HG03521 (cell line): ENCODE measurements around the gene SLC30A1.
"Not testable (repeated sequence)": the region's sequence is repeated elsewhere in the genome, so short reads cannot be mapped to it uniquely, and the experiment has no call there.

ENCODE experiments used
- ATAC-seq: cut with Tn5 transposase; IDR thresholded peaks from one replicate; pipeline ENCODE4 v1.9.1; 2021; ENCODE audit warnings: mild to moderate bottlenecking, moderate library complexity; ENCODE audit not compliant: unreplicated experiment

SLC30A1 gene

DNA sequence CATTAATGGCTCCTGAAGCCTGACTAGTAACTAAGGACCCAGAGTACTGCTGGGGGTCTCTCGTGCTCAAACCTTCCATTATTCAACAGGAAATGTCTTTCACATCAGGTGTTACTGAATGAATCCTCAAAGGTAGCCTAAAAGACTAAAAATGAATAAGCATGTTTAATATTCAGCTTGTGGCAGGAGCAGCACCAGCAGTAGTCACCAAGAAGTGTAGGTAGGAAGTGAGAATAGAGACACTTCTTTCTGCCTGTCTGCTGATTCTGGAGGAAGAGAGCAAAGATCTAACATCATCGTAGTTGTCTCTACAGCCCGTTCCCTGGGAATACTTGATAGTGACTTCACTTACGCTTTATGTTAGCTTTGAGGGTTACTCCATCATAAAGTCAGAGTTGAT is 7.6 kb upstream of the SLC30A1 start:
- ATAC-seq = no peak

DNA sequence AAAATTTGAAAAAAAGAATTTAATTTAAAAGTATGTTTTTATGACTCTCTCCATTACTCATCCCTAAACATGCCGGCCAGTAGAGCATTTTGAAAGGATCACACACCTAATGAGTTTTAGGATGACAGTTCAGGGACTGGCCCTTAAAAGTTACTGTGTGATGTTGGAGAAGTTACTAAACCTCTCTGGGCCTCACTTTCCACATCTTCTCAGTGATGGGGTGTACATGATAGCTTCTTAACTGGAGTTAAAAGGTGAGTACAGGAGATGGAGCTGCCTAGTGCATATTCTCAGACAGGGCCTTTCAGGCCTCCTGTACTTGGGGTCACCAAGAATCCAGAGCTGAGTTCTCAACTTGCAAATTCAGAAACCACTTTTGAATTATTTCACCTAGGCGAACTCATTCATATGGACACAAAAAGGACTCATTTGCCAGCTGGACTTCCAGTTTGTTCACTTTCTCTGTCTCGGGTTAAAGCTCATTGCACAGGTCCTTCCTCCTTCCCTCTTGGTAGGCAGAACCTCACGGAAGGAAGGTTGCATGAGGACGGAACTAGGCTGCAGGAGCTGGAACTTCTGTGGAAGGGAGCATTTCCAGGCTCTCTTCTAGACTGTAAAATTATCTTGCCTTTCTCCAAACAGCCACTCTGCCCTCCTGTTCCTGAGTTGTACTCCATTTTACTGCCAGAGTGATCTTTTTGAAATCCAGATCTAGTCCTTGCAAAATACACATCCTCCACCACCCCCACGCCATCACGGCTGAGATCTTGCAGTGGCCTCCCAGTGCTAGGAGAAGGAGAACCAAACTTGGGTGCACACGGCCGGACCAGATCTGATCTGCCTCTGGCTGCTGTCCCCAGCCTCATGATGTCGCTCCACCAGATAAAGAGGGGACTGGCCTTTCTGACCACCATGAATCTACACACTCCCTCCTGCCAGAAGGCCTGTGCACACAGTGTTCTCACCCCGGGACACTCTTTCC is 4.3 kb upstream of the SLC30A1 start:
- ATAC-seq = no peak

DNA sequence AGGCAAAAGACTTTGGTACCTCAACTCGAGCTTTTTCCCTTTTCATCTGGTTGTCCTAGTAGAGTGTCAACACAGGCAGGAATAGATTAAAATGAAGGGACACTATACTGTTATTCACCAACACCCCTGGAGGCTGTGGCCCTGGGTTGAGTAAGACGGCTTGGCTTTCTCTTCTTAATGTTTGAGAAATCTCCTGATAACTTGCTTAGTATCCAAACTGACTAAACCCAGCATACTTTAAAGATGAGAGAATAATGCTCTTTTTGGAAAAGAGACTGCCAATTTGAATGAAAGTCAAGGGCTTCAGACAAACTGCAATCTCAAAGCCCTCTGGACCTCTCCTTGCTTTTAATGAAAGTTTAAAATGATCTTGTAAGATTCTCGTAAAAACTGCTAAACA is 2.6 kb upstream of the SLC30A1 start:
- no peak for ATAC-seq

DNA sequence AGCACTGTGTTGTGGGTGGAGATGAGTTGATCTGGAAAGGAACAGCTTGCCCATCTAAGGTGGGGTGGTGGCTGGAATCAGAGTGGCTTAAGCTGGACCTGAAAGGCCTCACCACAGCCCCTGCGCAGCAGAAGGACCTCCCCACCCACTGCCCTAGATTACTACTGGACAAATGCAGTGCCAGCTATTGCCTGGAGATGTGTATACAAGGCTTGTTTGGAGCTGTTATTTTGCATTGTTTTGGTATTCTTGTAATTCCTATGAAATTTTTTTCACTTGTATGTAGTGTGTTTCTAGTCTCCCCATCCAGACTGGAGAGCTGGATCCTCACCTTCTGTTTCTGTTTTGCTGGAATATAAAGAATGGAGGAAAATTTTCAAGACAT is 1.3 kb upstream of the SLC30A1 start:
- ATAC-seq = no peak

DNA sequence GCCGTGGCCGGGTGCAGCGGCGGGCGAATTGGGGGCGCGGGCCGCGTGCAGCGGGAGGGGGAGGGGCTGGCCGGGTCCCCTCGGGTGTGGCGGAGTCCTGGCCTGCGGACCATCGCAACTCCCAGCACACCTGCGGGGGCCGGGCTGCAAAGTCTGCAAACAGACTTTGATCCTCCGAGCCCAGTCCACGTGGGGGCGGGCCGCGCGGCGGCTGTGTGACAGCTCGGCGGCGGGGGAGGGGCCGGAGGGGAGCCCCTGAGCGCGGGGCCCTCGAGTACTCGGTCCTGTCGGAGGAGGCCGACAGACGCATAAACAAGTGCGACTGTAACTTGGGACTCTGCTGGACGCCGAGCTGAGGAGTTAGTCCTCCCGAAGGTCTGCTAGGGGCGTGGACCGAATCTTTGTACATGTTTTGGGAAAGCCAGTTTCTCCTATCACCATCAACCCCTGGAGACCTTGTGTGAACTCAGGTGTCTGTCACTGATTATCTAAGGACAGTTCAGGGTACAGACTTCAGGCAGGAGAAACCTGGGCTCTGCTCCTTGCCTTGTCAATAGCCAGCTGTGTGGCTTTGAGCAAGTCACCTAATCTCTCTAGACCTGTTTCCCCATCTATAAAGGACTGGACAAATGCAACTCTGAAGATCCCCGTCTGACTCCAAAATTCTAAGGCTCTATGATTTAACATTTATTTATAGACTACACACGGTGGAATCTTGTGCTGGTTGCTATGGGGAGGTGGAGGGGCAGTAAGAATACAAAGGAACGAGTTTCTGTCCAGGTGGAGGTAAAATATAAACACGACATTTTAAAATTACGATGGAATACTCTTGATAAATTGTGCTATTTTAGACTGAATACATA is 710 bp upstream of the SLC30A1 start:
- ATAC-seq = peak; percentile 34

DNA sequence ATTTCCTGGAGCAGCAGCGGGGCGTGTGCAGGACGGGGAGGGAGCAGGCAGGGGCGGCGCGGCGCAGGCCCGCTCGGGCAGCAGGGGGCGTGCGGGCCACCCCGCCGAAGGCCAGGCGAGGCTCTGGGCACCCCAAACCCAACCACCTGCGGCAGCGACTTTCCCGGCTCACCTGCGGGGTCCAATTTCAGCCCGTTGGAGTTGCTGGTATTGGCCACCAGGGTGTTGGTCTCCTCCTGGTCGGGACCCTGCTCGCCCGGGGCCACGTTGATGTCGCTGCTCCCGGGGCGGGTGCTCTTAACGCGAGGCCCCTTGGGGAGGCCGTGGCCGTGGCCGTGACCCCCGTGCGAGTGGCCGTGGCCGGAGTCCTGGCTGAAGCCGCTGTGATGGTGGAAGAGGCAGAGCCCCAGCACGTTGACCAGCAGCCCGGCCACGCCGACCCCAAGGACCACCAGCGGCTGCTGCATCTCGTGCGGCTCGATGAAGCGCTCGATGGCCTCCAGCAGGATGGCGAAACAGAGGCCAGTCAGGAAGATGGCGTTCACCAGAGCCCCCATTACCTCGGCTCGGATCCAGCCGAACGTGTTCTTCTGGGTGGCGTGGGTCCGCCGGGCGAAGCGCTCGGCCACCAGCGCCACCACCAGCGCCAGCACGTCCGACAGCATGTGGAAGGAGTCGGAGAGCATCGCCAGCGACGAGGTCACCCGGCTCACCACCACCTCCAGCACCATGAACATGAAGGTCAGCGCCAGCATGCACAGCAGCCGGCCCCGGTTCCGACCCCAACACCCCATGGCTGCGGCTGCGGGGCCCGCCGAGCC is 932 bp downstream of the SLC30A1 start:
- ATAC-seq = peak; percentile 22

DNA sequence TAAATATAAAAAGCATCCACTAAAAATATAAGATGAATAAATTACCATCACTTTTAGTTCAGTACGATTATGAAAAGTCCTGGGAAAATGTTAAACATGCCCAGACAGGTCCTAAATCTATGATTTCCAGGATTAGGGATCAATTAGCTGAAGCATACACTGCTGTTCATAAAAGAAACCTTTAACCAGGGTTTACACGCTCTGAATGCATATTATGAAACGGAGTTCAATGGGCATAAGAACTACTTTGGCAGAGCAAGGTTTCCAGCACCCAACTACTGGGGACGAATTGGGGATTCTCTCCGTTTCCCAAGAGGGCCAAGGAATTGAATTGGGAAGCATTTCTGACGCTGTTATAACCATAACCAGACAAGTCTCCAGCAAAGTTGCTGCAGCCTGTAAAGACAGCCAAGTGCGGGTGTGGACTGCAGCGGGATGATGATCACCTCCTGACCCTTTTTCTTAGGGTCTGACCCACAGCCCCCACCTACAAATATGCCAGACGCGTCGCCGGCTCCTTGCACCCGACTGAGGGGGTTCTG is 1.6 kb downstream of the SLC30A1 start:
- ATAC-seq = no peak

DNA sequence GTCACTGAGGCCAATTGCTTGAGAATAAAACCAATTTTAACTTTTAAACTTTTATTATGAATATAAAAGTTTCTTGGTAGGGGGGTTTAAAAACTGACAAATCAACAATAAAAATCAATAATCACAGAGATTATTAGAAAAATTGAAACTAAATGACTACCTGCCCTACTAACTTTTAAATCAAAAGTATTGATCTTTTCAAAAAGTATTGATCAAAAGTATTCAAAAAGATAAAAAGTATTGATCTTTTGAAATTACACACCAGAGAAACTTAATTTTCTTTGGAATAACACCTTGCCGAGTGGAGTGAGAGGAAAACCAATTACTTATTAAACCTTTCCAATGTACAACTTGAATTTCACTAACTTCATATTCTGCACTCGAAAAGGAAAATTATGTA is 2.2 kb downstream of the SLC30A1 start:
- ATAC-seq = no peak

DNA sequence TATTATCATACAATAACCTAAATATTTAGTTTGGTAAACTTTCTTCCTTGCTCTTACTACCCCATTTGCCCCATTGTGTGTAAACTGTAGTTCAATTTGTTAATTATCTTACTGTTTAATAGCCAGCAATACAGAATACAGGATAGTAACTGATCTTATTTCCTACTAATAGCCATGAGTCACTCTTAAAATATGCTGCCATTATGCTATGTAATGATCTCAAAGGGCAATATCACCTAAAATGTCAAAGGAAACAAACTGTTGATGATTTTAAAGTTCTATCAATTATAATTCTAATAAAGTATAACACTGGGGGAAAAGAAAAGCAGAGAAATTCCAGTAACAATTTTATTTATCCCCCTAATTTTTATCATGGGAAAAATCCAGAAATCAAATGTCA is 4.3 kb downstream of the SLC30A1 start:
- ATAC-seq = no peak

DNA sequence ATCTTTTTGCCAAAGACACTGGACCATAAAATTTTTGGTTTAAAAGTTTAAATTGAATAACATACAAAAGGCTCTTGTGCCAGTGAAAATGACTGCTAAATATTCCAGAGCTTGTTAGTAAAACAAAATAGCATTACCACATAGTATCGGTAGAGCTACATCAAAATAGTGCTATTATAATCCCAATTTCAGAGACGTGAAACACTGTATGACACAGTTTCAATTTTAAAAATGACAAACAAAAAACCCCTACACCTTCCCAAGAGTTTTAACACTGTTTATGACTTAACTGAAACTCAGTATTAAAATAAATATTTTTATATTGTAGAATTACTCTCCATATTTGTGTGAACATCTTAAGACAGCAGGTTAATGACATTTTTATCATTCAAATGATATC is 7.0 kb downstream of the SLC30A1 start:
- ATAC-seq = no peak

DNA sequence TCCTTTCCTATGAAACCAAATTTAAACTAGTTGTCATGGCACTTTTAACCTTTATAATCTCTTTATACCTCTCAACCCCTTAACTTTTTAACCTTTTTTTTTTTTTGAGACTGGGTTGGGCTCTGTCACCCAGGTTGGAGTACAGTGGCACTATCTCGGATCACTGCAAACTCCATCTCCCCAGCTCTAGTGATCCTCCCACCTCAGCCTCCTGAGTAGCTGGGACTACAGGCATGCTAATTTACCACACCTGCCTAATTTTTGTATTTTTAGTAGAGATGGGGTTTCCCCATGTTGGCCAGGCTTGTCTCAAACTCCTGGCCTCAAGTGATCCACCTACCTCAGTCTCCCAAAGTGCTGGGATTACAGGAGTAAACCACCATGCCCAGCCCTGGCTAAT is 8.6 kb downstream of the SLC30A1 start:
- ATAC-seq = not testable (repeated sequence)

DNA sequence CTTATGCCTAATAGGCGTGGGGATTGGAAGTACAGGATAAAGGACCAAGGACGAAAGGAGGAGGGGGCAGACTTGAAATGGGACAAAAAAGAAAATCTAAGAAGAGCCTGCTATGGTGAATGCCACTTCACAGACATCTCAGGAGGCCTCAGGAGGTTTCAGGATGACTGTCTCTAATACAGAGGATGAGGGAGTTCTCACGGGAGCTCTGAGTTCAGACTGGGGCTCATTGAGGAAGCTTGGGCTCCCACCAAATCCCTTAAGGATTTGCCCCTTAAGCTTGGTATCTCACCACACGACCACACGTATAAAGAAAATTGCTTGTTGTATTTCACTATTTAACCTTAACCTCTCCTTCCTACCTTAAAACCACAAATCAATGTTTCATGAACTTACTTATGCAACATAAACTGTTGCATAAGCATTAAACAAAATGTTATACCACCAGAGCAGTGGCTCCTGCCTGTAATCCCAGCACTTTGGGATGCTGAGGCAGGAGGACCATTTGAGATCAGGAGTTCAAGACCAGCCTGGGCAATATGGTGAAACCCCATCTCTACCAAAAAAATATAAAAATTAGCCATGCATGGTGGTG is 12.4 kb downstream of the SLC30A1 start:
- peak; percentile 83 for ATAC-seq

DNA sequence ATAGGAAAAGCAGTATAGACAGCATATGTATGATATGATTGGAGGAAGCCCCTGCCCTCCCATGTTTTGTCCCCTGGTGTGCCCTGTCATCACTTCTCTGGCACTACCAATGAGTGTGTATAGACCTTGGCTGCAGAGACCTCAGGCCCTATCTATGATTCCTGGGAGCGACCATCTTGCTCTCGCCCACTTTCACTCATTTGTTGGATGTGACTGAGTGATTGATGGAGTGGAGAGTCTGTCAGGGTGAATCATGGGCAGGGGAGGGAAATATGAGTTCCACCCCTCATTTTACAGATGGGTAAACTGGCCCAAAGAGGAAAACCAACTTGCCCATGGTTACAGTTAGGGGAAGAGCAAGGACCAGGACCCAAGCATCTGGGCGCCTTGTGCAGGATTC is 14.9 kb downstream of the SLC30A1 start:
- no peak for ATAC-seq

DNA sequence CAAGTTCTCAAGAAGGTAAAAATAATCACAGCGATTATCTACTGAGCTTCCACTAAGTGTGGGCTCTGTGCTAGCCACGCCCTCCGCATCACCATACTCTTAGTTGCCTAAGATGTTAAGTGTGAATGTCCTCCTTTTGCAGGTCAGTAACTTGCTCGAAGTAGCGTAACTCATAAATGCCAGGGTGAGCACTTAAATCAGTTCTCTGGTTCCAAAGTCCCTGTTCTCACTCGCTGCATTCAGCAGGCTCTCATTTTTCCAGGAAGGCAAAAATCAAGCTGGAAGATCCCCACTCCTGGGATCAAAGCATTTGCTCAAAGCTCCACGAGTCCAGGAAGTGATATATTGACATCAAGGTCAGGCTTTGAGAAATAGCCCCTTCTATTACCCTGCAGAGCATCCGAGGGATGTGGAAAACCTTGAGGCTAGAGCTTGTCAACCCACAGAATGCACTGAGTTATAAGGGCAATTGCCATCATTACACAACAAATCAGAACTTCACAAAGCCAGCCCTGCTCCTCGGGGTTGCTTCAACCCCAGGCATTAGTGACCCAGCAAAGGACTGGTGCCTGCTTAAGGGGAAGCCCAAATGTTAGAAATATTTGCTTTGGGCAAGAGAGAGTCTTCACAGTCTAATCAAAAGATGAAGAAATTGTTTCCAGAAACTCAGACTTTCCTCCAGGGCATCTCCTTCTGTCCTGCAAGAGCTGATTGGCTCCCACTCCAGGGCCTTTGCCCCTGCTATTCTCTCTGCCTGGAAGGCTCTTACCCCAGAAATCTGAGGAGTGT is 19.5 kb downstream of the SLC30A1 start:
- ATAC-seq = no peak

DNA sequence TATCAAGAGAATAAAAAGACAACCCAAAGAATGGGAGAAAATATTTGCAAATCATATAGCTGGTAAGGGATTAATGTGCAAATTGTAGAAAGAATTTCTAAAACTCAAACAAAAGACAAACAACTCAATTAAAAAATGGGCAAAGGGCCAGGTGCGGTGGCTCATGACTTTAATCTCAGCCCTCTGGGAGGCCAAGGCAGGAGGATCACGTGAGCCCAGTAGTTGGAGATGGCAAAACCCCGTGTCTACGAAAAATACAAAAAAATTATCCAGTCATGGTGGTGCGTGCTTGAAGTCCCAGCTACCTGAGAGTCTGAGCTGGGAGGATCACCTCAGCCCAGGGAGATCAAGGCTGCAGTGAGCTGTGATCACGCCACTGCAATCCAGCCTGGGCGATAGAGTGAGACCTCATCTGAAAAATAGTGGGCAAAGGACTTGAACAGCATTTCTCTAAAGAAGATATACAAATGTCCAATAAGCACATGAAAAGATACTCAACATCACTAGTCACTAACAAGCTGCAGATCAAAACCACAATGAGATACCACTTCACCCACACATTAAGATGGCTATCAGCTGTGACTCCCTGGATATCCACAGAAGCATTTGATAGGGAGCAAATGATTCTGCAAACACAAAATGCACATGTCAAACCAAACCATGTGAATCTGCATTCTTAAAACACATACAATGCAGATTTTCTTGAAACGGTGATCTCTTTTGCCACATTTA is 20.9 kb downstream of the SLC30A1 start:
- ATAC-seq = no peak

DNA sequence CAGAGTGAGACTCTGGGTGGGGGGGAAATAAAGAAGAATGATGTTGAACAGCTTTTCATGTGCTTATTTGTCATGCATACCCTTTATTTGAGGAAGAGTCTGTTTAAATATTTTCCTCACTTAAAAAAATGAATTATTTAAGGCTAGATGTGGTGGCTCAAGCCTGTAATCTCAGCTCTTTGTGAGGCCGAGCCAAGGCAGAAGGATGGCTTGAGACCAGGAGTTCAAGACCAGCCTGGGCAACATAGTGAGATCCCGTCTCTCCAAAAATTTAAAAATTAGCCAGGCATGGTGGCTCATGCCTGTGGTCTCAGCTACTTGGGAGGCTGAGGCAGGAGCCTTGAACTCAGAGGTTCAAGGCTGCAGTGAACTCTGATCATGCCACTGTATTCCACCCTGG is 25.4 kb downstream of the SLC30A1 start:
- ATAC-seq = no peak

DNA sequence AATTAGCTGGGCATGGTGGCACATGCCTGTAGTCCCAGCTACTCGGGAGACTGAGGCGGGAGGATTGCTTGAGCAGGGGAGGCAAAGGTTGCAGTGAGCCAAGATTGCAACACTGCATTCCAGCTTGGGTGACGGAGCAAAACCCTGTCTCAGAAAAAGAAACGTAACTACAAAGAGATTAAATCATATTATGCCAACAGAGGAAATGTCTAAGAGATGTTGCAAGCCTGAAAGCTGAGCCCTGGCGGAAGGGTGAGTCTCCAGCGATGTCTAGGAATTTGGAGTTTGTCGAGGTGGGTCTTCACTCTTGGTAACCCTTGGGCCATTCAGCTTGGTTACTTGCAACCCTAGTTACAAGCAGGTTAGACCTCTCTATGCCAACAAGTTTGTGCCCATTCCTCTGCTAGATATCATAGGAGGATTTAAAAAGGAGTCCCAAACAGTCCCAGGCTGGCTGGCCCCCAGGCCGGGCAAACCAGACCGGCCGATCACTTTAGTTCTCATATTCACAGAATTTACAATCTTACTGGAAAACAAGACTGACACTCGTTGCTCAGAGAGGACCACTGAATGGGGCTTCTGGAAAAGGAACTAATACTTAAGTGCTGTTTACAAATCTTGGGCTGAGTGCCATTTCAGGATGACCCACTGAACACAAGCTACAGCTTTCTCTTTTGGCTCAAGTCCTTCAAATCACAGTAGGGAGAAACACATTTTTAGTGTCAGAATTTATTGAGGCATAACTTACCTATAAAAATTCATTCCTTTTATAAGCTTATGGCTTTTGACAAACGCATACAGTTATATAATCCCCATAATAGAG is 27.1 kb downstream of the SLC30A1 start:
- ATAC-seq = no peak

DNA sequence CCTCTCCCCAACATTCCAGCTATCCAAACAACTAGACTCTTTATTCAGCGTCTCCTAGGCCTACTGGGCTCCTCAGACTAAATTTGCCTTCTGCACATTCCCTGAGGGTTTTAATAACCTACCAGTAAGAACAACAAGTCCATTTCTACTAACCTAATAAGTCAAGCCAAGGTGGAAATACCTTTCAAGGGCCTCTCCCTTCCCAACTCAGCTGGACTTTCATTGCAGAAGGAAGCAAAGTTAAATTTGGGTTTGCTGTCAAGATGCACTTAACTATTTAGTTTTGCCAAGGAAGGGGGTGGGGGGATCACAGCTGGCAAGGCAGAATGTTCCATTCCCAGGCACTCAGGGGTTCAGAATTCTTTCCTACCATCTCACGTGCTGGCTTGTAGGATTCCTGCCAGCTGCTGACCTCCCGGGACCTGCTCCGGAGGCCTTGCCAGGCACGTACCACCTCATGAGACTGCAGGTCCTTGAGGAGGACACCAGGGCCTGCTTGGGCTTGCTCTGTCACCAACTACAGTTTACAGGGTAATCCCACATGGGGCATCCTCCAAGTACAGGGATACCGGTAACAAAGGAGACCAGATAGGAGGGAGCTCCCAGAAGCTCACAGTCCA is 29.8 kb downstream of the SLC30A1 start:
- no peak for ATAC-seq
